Measurements from ENCODE around the gene ARPP19.

ARPP19 gene

DNA sequence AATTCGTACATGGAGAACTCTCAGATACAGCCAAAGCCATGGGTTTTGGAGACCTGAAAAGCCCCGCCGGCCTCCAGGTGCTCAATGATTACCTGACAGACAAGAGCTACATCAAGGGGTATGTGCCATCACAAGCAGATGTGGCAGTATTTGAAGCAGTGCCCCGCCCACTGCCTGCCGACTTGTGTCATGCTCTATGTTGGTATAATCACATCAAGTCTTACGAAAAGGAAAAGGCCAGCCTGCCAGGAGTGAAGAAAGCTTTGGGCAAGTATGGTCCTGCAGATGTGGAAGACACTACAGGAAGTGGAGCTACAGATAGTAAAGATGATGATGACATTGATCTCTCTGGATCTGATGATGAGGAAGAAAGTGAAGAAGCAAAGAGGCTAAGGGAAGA is 63.7 kb downstream of the ARPP19 start:
- no peak for TF ChIP-seq GATA2 (IDR thresholded peaks at IDR 0.05; ENCODE audit: low read depth, low read length)
- no peak for TF ChIP-seq GATA3 (IDR thresholded peaks at IDR 0.05; ENCODE audit: low read depth, low read length)

DNA sequence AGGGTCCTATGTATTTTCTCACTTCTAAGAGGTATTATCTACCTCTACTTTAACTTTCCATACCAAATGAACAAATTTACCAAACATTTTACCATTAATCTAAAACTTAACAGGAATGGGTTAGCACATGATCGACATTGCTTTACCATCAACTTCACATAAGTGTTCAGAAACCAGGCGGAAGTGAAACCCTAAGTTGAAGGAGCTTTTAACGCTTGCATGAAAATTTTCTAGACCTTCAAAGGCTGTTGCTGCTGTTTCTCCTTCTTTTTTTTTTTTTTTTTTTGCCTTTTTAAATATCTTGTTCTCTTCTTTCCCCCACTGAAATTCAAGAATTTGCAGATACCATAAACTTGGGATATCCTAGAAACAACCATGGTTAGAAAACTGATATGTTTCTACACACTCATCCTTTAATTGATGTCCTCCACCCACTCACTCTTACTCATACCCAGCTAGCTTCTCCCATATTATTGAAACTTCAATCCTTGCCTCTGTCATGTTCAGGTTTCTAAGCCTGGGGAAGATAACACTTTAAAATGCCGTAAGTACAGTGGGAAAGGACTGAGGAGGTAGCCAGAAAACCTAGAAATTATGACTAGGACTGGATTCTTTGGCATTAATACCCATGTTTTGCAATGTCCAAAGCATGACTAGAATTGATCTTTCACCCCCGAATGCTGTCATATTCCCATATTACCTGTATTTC is 64.9 kb downstream of the ARPP19 start:
- TF ChIP-seq GATA2 (IDR thresholded peaks at IDR 0.05; ENCODE audit: low read depth, low read length) (no peak), GATA3 (IDR thresholded peaks at IDR 0.05; ENCODE audit: low read depth, low read length) (no peak)

DNA sequence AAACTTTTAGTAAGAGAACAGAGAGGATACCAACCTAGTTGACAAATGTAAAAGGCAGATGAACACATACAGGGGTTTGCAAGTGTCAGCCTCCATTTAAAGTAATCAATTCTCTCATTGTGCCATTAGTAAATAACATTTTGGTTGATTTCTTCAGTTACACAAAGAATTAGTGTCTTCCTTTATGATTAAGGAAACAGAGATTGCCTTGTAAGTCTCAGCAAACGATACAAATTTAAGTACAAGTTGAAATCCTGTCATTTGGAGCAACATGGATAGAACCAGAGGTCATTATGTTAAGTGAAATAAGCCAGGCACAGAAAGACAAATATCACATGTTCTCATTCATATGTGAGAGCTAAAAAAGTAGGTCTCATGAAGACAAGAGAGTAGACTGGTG is 66.2 kb downstream of the ARPP19 start:
- TF ChIP-seq GATA2 (IDR thresholded peaks at IDR 0.05; ENCODE audit: low read depth, low read length) (no peak), GATA3 (IDR thresholded peaks at IDR 0.05; ENCODE audit: low read depth, low read length) (no peak)

DNA sequence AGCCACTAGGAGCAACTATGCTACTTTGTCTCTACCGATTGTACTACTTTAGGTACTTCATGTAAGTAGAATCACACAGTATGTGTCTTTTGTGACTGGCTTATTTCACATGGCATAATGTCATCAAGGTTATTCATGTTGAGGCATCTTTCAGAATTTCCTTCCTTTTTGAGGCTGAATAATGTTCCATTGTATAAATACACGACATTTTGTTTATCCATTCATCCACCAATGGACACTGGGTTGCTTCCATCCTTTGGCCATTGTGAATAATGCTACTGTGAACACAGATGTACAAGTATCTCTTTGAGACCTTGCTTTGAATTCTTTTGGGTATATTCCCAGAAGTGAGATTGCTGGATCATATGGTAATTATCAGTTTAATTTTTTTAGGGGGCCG is 69.3 kb downstream of the ARPP19 start:
- TF ChIP-seq GATA3 (IDR thresholded peaks at IDR 0.05; ENCODE audit: low read depth, low read length) = no peak
- TF ChIP-seq GATA2 (IDR thresholded peaks at IDR 0.05; ENCODE audit: low read depth, low read length) = no peak

DNA sequence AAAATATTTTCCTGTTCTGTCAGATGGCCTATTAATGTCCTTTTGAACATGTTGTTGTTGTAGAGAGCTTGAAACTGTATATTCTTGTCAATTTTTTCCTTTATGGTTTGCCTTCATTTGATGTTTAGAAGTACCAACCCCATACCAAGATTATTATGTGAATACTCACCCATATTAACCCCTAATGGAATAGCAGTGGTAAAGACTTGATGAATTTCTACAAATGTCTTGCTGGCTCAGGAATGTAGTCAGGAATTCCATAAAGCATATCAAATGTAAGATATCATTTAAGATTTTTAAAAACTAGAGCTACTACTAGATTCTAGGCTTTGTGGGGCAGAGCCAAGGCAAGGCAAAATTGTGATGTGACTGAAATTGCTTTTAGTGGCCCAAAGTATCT is 70.1 kb downstream of the ARPP19 start:
- no peak for TF ChIP-seq GATA3 (IDR thresholded peaks at IDR 0.05; ENCODE audit: low read depth, low read length)

All from SH-SY5Y (cell line).